SK-N-SH (cell line): ENCODE results near the gene YPEL3.

Experiments
- CTCF ChIP-seq: fragments of 200-600 bp; sonication (generic); IDR thresholded peaks from 2 replicates; pipeline ENCODE4 v1.6.1; 2017; ENCODE audit warnings: antibody characterized with exemption, mild to moderate bottlenecking, moderate library complexity
- EZH2phosphoT487 ChIP-seq: fragments of 200-600 bp; sonication (generic); IDR thresholded peaks from 2 replicates; pipeline ENCODE4 v1.6.1; 2017; ENCODE audit warnings: low read depth, mixed run types, mild to moderate bottlenecking, antibody characterized with exemption, moderate library complexity, borderline replicate concordance
- TCF12 ChIP-seq: IDR thresholded peaks from 2 replicates; pipeline ENCODE4 v1.4.0; 2012

- no peak; the same call in 1 of the 2 replicates for TF ChIP-seq CTCF
- no peak for TF ChIP-seq EZH2phosphoT487
- no peak for TF ChIP-seq TCF12
These were observed 20.3 kb downstream of the YPEL3 start, which contains the start of gene PPP4C for GRCh38 chr16:30075503-30076275.
